ENCODE measurements around the gene PTGES2. TPM values are rescaled to one million over a fixed set of nuclear protein-coding genes. Genes with fewer than 3 reads are reported as not detected.

PTGES2 gene
- total and polyA plus RNA-seq, 2 experiments from 2014 or later: 59.7 to 124 TPM

GRCh38 chr9:128088253-128088945, 39.1 kb downstream of the PTGES2 start (continued):
- TF ChIP-seq REST (IDR thresholded peaks at IDR 0.05; ENCODE audit: unreplicated experiment) (no peak), CREB1 (CRISPR knock-in tag; IDR thresholded peaks at IDR 0.05; ENCODE audit: low read depth) (no peak)

GRCh38 chr9:128087262-128087661, 40.3 kb downstream of the PTGES2 start:
- H3K27me3 Mint-ChIP-seq (ENCODE audit: insufficient read depth, low read depth, poor library complexity): peaks cover 7% of the 10 kb centered on the region
- Histone ChIP-seq H3K4me2 (no peak overlapping the region), H3K36me3 (ENCODE audit: insufficient read depth) (no peaks in the 10 kb centered on the region), H3K4me3 (no peak overlapping the region), H3K9me2 (ENCODE audit: insufficient read depth) (no peaks in the 10 kb centered on the region), H2AFZ (no peak overlapping the region), H3K4me1 (ENCODE audit: insufficient read depth) (no peaks in the 10 kb centered on the region; the same call in 1 of the 2 replicates), H4K20me1 (replicated peaks; ENCODE audit: insufficient read depth) (peaks cover 6% of the 10 kb centered on the region), H3K27ac (ENCODE audit: low read depth) (no peak overlapping the region), H3K27me3 (ENCODE audit: insufficient read depth) (no peaks in the 10 kb centered on the region), H3F3A (replicated peaks; ENCODE audit: low read depth) (peaks cover 5% of the 10 kb centered on the region; the same call in 1 of the 2 replicates), H3K79me2 (replicated peaks; ENCODE audit: insufficient read depth) (peaks cover 48% of the 10 kb centered on the region)
- no peak overlapping the region for H3K4me3 Mint-ChIP-seq
- H3K36me3 Mint-ChIP-seq (ENCODE audit: low read depth): peaks cover 7% of the 10 kb centered on the region
- peaks cover 20% of the 10 kb centered on the region for H3K4me1 Mint-ChIP-seq
- H3K9me3 Mint-ChIP-seq: no peaks in the 10 kb centered on the region
- no peak overlapping the region for H3K27ac Mint-ChIP-seq
- ATAC-seq: no peak
- DNase-seq (ENCODE audit: low spot score): no peak
- TF ChIP-seq CREB1 (CRISPR knock-in tag; IDR thresholded peaks at IDR 0.05; ENCODE audit: low read depth) (no peak), POLR2AphosphoS5 (IDR thresholded peaks at IDR 0.05; ENCODE audit: low read depth) (no peak), ZNF462 (CRISPR knock-in tag; IDR thresholded peaks at IDR 0.05) (no peak), REST (IDR thresholded peaks at IDR 0.05; ENCODE audit: unreplicated experiment) (no peak), EZH2 (IDR thresholded peaks at IDR 0.05; ENCODE audit: low read depth, unreplicated experiment) (no peak), EZH2phosphoT487 (IDR thresholded peaks at IDR 0.05; ENCODE audit: unreplicated experiment) (no peak), CTCF (conservative IDR thresholded peaks at IDR 0.05; ENCODE audit: low read depth in 2 of 2) (no peak), ZNF331 (CRISPR knock-in tag; IDR thresholded peaks at IDR 0.05; ENCODE audit: low read depth) (no peak)

Data from GM23338 (cell line).